Activated CD4-positive, alpha-beta T cell treated with anti-CD3 and anti-CD28 coated beads, Interleukin-2, amount 50 U/mL, for 24 hours (primary cell): ENCODE data around the gene SLC22A2.
"Not testable (repeated sequence)": the region's sequence is repeated elsewhere in the genome, so short reads cannot be mapped to it uniquely, and the experiment has no call there.

Experiments
- DNase-seq, 2 donors: peaks; one replicate each; pipeline ENCODE4 v3.0.0-alpha.2; 2020; ENCODE audit warnings: low read depth in 1 of 2, low spot score in 1 of 2

Gene SLC22A2

DNA sequence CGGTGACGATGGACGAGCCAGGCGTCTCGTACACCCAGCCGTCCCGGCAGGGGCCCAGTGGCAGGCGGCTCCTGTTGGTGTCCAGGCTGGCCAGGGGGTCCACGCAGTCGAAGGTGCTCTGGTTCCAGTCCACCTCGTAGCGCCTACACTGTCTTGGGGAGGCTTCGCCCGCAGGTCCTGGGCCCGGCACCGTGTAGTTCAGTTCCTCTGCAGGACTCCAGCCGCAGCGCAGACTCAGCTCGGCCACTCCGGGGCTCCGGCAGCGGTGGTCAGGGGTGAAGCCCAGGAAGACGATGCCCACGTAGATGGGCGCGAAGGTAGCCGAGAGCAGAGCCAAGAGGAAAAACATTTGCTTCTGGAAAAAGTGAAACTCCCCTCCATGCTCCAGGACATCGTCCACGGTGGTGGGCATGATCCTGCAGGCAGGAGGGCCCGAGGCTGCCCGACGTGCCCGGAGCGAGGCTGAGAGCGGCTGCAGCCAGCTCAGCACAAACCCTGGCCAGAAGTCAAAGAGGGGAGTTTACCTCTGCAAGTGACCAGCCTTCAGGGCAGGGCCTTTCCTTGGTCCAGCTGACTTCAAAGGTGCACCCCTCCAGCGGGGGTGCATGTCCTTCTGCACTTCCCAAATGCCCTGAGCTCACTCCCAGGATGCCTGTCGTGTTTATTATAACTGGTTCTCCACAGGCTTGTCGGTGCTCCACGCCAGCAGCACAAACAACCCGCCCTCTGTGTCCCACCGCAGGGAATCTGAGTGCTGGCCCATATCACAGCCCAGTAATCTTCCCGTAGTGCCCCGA, at the start of gene SLC22A2:
TSS of gene SLC22A2 (minus strand) at position 476 of the 797 bp plus-strand sequence. CDS start at position 412, 64 bp downstream.
- no peak for DNase-seq

DNA sequence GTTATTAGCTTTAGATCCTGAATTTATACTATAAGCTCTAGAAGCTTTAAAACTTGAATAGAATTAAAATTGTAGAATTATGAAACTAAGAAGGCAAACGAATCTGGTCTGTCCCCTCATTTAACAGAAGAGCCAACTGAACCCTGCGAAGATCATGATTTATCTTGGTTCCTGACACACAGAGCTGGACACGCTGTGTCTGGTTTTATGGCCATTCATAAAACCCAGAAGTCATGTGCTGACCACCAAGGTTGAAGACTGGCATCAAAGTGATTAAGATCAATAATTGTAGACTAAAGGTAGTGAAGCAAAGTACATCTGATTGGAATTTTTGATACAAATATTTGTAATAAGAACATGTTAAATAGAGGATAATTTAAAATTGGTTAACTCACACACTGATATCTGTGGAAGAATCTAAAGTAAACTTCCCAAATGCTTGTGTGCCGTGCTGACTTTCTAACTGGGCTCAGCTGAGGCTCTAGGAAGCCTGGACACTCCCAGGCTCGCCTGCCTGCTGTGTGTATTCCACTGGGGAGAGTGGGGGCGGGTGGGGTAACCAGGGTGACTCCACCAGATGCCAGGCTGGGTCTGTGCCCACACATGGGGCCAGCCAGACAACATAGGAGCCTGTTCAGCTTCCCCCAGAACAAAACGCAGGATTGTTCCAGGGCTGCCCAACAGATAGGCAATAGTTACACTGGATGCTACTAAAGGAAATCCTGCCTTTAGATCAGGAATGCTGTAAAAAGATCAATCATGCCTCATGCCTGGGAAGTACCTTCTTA, 47.5 kb upstream of the SLC22A2 start:
- DNase-seq, result no peak

DNA sequence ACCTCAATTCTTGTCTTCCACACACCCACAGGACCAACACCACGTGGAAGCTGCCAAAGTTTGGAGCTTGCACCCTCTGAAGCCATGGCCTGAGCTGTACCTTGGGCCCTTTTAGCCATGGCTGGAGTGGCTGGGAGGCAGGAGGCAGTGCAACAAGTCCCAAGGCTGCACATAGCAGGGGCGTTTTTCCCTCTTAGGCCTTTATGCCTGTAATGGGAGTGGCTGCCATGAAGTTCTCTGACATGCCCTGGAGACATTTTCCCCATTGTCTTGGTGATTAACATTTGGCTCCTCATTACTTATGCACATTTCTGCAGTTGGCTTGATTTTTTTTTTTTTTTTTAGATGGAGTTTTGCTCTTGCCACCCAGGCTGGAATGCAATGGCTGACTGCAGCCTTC, 45.2 kb upstream of the SLC22A2 start:
- DNase-seq, result no peak

DNA sequence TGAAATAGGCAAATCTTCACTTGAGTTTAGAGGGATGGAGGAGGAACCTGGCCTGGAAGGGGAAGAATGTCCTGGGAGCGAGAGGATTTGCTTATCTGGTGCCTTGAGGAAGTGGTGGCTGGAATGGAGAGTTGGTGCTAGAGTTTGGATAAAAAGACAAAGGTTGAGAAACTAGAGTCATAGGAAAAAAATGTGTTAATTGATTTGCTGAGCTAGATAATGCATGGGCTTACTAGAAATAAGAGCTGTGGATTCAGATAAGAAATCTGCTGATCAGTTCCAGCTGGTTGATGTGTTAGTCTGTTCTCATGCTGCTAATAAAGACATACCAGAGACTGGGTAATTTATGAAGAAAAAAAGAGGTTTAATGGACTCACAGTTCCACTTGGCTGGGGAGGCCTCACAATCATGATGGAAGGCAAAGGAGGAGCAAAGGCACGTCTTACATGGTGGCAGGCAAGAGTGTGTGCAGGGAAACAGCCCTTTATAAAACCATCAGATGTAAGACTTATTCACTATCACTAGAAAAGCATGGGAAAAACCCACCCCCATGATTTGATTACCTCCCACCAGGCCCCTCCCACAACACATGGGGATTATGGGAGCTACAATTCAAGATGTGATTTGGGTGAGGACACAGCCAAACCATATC, 43.9 kb upstream of the SLC22A2 start:
- not testable (repeated sequence) for DNase-seq

DNA sequence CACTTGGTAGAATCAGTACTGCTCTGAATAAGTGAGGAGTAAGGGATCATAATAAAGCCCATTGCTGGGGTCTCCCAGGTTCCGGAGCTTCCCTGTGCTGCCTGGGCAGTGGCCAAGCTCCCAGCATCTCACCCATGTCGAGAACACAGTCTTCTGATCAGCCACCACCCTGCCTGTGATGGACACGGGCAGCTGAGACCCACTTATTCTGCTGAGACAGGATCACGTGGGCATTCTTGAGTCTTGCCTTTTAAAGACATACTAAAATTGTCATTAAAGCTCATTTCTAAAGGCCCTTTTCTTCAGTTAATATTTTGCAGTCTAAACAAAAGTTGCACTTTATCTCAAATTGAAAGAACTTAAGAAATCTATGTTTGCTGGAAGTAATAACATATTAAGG, 42.7 kb upstream of the SLC22A2 start:
- DNase-seq, result no peak

DNA sequence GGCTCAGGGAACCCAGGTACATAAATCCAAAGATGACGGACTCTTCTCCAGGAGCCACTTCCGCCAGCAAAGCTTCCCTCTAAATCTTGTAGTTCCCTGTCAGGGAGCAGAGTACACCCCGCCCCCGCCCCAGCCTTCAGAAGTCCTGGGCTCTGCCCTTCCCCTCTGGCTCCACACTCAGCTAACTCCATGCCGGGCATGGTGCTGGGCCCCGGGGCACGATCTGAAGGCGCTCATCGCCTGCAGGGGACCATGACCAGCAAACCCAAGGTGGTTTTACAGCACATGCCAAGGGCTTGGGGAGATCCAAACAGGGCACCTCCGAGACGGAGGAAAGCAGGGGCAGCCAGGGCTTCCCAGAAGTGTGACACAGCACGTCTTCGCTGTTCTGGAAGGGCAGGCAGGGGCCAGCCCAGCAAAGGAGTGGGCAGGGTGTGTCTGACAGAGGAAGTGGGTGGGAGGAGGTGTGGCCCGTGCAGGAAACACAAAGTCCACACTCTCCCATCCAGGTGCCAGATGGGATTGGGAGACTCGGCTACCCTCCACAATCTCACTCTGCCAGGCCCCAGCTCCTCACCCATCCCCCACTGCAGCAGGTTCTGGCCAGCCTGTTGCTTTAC, 41.6 kb upstream of the SLC22A2 start:
- no peak for DNase-seq

DNA sequence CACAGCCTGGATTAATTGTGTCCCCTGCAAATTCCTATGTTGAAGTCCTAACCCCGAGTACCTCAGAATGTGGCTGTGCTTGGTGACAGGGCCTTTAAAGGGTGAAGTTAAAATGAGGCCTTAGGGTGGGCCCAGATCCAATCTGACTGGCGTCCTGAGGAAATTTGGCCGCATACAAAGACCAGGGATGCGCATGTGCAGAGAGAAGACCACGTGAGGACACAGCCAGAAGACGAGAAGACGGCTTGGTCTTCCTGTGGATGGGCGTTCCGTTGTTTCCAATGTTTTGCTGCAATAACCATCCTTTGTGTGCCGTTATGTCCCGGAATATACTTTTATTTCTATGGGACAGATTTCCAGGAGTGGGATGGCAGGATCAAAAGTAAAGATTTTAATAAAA, 40.9 kb upstream of the SLC22A2 start:
- DNase-seq, result no peak

DNA sequence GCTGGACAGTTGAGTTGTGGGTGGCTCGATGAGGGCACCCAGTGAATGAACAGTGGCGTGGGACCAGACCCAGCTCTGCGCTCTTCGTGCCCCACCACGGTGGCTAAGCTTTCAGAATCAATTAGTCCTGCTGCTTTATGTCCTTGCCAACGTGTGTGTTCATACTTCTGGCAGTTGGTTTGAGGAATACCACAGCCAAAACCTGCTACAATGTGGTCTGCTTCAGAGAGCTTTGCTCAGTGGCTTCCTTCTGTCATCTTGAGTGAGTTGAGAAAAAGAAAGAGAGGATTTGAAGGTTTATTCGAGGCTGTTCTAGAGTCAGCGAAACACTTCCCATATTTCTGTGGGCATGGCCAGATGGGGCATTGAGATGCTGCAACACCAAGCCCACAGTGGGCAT, 39.5 kb upstream of the SLC22A2 start:
- DNase-seq, result no peak

DNA sequence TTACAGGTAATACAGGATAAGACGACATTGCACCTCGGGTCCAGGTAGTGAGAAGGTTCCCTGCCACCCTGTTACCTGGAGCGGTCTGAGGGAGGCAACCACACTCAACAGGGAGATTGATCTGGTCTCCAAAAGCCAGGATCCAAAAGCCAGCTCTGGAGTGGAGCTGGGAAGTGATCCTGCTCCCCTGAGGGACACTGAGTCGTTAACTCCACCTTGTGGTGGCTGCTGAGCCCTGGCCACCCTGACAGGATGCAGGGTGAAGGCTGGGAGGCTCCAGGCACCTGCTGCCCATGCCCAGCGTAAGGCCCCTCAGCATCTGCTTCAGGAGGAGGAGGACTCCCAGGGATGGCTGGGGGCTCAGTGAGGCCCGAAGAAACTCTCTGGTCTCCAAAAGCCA, 38.7 kb upstream of the SLC22A2 start:
- DNase-seq, result no peak

DNA sequence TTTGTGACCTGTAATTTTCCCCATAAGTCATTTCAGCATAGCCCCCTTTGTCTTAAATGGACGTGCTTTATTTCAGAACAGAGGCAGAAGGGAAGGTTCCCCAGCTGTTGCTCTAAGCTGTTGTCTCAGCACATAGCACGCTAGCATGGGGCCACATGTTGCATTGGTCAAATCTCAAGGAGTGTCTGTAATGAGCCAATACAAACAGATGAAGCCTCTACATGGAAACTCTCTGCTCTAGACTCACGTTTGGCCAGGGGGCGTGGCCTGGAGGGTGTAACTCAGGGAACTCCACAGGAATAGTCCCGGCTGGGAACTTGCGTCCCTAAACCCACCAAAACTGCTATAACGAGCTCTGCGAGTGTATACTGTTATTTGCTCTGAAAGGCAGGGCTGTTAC, 35.2 kb upstream of the SLC22A2 start:
- no peak for DNase-seq

DNA sequence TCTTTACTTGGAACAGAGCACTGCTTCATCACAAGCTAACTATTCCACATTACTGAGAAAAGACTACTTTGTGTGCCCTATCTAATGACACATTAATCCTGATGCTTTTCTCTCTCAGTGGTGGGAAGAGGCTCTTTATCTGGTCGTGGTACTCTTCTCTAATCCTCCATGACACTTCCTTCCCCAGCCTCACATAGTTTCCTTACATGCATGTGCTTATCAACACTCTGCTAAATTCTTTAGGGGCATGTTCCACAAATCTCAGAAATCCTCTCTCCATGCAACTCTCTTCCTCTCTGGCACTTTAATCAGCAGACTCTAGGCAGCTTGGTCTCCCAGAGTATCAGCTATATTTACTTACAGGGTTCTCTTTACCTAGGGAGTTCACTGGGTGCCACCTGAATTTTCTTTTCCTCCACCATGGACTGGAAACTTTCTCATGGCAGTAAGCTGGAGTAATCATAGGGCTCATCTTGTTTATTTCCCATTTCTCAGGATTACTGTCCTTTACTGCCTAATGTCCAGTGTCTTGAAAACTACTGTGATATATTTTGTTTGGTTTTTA, 27.0 kb upstream of the SLC22A2 start:
- DNase-seq, result no peak

DNA sequence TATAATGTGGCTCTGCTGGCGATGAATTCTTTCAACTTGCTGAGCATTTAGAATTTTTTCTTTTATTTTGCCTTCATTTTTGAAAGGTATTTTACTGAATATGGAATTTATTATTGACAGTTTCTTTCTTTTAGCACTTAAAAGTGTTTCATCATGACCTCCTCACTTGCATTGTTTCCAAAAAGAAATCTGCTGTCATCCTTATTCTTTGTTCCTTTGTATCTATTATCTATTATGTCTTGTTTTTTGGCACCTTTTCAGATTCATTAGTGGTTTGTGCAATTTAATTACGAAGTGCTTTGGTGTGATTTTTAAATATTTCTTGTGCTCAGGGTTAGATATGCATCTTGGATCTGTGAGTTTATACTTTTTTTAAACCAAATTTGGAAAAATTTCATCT, 26.0 kb upstream of the SLC22A2 start:
- no peak for DNase-seq

DNA sequence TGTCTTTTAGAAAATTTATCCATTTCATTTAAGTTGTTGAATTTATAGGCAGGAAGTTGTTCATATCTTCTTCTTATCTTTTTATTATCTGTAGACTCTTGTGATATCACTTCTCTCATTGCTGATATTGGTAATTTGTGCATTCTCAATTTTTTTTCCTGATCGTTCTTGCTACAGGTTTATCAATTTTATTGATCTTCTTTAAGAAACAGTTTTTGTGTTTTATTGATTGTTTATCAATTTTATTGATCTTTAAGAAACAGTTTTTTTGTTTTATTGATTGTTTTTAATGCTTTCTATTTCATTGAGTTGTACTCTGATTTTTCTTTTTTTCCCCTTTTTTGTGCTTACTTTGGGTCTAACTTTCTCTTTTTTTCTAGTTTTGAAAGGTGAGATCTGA, 23.8 kb upstream of the SLC22A2 start:
- no peak for DNase-seq

DNA sequence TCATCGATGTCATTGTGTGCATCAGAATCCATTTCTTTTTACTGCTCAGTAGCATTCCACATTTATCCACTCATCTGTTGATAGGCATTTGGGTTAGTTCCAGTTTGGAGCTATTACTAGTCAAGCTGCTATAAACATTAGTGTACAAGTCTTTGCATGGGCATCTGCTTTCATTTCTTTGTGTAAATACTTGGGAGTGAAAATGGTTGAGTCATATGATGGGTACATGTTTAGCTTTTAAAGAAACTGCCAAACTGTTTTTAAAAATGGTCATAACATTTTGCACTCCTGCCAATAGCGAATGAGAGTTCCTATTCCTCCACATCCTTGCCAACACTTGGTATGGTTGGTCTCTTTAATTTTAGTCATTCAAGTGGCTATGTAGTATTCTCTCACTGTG, 21.2 kb upstream of the SLC22A2 start:
- no peak for DNase-seq

DNA sequence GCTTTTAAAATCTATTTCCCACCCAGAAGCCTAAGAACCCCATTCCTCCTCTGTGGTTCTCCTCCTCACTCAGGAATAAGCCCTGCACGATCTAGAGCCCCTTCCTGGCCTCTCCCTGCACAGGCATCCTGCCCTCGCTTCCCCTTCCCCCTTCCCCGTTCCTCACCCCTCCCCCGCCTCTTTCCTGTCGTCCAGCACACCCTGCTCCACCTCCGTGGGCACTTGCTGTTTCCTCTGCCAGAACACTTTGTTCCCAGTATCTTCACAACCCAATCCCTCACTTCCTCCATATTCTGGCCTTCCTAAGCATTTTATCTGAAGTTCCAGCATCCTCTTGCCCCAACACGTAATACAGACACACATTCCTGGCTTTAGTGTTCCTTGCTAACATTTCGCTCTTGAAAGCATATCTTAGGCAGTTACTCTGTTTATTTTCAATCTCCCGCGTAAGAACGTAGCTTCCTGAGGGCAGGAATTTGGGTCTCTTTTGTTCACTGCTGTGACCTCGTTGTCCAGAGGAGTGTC, 20.2 kb upstream of the SLC22A2 start:
- no peak for DNase-seq

DNA sequence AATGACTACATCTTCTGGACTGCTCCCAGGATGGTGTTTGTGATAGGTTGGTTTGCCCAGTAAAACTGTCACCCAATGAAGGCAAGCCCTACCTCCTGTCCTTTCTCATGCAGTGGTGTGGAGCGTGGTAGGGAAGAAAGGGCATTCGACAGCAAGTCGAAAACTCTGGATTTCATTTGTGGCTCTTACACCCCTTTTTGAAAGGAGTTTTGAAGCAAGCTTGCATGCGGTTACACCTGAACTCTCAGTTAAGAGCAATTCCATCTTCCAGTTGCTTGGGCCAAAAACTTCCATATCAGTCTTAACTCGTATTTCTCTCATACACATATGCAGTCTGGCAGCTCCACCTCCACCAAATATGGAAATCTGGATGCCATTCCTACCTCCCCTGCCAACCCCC, 19.7 kb upstream of the SLC22A2 start:
- no peak for DNase-seq

DNA sequence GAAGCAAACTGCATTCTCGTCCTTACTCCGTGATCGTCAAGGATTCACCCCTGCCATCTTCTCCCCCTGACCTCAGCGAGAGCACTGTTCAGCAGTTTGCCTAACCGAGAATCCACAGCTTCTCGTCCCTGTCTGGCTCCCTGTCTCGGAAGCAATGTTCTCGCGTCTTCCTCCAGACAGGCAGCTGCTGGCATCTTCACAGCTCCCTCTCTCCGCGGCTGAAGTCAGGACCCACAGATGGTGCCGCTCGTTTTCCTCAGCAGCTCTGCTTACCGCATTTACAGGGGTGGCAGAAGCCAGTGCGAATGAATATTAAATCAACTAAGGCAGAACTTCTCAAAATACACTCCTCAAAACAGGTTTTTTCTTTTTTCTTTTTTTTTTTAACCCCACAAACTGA, 18.9 kb upstream of the SLC22A2 start:
- no peak for DNase-seq

DNA sequence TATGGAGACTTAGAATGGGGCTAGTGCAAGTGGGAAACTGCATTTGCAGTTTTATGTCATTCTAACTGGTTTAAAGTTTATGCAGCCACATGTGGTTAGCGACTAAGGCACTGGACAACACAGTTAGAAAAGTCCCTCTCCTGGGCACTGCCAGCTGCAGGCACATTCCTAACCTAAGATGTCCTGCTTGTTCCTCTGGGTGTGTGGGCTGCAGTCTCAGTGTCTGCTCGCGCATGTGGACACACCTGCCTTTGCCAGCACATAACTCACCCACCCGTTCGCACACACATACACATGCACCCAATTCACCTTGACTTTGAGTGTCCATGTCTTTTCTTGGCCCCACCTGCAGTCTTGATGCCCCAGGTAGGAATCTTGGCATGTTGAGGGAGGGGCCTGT, 18.5 kb upstream of the SLC22A2 start:
- DNase-seq, result no peak

DNA sequence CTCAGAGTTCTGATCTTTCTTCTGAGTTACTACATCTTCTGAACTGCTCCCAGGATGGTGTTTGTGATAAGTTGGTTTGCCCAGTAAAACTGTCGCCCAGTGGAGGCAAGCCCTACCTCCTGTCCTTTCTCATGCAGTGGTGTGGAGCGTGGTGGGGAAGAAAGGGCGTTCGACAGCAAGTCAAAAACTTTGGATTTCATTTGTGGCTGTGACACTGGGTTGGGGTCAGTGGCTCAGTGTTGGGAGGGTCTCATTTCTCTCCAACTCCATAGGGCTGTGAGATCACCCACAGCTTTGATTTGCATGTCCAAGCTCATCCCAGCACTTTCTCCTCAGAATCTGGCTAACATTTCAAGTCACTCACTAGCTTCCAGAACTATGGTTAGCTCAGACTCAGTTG, 17.5 kb upstream of the SLC22A2 start:
- DNase-seq, result no peak

DNA sequence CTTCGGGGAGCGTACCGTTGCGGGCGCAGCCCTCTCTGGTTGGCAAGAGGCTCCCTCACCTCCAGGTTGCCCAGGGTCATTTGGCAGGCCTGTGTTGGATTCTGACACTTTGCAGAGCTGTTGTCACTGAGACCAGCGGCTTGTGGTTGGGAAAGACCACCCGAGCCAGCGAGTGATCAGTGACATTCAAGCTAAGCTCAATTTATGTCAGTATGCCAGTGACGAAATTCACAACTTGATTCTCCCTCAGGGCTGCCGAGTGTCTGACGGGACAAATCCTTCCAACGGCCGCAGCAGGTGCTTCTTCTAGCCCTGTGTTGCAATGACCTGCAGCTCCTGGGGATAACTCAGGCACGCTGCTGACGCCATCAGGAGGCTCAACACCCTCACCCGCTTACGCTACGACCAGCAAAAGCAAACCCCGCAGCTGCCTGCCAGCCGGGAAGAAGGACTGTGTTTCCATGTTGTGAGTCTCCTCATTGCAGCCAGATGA, 16.9 kb upstream of the SLC22A2 start:
- DNase-seq, result no peak
